Measurements from ENCODE around the gene NIF3L1.
"Not testable (repeated sequence)": the region's sequence is repeated elsewhere in the genome, so short reads cannot be mapped to it uniquely, and the experiment has no call there.

NIF3L1 gene

DNA sequence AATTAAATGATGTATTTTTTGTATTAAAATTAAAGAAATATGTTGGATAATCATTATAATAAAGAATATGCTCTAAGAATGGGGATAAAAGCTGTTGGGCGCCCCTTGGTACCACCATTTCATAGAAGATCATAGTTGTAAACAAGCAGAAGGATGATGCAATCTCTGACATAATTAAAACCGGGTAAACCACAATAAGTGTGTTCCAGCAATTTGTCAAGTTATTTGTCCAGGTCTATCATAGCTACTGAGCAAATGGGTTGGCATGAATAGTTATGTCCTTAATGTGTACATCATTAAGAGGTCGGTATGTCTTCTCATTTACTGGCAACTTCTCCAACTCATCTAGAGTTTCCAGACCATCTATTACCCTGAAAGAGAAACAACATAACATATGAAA is 18.0 kb upstream of the NIF3L1 start:
- DNase-seq (ENCODE audit: low spot score) = no peak

DNA sequence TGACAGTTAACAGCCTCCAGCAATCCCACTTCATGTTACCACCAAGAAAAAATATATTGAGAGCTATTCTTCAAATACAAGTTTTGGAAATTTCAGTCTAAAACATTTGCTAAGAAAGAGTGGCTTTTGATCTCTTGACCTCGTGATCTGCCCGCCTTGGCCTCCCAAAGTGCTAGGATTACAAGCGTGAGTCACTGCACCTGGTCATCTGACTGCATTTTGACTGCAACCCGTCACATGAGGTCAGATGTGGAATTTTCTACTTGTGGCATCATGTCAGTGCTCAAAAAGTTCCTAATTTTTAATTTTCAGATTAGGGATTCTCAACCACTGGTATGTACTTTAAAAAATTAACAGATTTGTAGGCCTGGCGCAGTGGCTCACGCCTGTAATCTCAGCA is 15.6 kb upstream of the NIF3L1 start:
- no peak for DNase-seq (ENCODE audit: low spot score)

- DNase-seq (ENCODE audit: low spot score) = no peak
Measured at GRCh38 chr2:200877443-200877842, 11.7 kb upstream of the NIF3L1 start.

GRCh38 chr2:200878289-200878880 is 10.8 kb upstream of the NIF3L1 start:
- no peak for DNase-seq (ENCODE audit: low spot score)

DNA sequence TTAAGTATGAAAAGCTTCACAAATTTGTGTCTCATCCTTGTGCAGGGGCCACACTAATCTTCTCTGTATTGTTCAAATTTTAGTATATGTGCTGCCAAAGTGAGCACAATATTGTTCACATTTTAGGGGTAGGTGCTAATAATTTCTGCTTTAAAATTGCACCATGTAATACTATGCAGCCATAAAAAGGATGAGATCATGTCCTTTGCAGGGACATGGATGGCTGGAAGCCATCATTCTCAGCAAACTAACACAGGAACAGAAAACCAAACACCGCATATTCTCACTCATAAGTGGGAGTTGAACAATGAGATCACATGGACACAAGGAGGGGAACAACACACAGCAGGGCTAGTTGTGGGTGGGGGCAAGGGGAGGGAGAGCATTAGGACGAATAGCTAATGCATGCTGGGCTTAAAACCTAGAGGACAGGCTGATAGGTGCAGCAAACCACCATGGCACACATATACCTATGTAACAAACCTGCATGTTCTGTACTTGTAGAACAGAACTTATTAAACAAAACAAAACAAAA is 7.4 kb upstream of the NIF3L1 start:
- DNase-seq (ENCODE audit: low spot score) = not testable (repeated sequence)

- no peak for DNase-seq (ENCODE audit: low spot score)
Measured at GRCh38 chr2:200899482-200899881, 10.3 kb downstream of the NIF3L1 start.

GRCh38 chr2:200901459-200902072 is 12.4 kb downstream of the NIF3L1 start:
- DNase-seq (ENCODE audit: low spot score) = peak; percentile 93

- peak; percentile 60 for DNase-seq (ENCODE audit: low spot score)
Measured at GRCh38 chr2:200905618-200906296, 16.6 kb downstream of the NIF3L1 start.

- no peak for DNase-seq (ENCODE audit: low spot score)
Measured at GRCh38 chr2:200909958-200910357, 20.8 kb downstream of the NIF3L1 start.

GRCh38 chr2:200913654-200914053 is 24.5 kb downstream of the NIF3L1 start:
- DNase-seq (ENCODE audit: low spot score) = no peak

- DNase-seq (ENCODE audit: low spot score) = no peak
Measured at GRCh38 chr2:200922439-200922838, 33.3 kb downstream of the NIF3L1 start.

DNA sequence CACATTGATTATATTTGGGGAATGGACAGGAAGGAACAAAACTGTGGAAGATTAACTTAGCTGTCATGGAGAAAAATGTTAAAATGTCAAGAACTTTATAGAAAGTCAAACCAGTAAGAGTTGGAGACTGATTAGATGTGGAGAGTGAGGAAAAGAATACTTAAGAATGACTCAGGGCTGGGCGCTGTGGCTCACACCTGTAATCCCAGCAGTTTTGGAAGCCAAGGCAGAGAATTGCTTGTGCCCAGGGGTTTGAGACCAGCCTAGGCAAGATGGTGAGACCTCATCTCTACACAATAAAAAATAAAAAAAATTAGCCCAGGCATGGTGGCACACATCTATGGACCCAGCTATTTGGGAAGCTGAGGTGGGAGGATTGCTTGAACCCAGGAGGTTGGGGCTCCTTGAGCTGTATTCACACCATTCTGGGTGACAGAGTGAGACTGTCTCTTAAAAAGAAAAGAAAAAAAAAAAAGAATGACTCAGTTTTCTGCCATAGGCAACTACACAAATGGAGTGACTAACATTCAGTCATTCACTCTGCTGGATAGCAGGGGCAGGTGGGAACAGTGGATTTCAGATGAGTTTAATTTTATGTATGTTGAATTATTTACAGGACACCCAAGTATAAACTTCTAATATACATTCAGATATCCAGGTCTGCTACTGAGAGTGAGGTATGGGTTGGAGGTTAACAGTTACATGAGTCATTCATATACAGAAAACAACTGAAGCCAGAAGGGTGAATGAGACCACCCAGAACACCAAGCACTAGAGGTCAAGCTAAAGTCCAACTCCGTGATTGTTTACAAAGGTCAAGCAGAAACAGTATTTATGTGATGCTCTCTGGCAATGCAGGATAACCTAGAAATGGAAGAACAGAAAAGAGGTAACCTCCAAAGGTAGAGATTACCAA is 40.4 kb downstream of the NIF3L1 start:
- no peak for DNase-seq (ENCODE audit: low spot score)

GRCh38 chr2:200930947-200931626 is 41.9 kb downstream of the NIF3L1 start:
- no peak for DNase-seq (ENCODE audit: low spot score)

GRCh38 chr2:200939832-200940231 is 50.7 kb downstream of the NIF3L1 start:
- DNase-seq (ENCODE audit: low spot score) = no peak

GRCh38 chr2:200943527-200944105 is 54.4 kb downstream of the NIF3L1 start:
- DNase-seq (ENCODE audit: low spot score) = no peak

DNA sequence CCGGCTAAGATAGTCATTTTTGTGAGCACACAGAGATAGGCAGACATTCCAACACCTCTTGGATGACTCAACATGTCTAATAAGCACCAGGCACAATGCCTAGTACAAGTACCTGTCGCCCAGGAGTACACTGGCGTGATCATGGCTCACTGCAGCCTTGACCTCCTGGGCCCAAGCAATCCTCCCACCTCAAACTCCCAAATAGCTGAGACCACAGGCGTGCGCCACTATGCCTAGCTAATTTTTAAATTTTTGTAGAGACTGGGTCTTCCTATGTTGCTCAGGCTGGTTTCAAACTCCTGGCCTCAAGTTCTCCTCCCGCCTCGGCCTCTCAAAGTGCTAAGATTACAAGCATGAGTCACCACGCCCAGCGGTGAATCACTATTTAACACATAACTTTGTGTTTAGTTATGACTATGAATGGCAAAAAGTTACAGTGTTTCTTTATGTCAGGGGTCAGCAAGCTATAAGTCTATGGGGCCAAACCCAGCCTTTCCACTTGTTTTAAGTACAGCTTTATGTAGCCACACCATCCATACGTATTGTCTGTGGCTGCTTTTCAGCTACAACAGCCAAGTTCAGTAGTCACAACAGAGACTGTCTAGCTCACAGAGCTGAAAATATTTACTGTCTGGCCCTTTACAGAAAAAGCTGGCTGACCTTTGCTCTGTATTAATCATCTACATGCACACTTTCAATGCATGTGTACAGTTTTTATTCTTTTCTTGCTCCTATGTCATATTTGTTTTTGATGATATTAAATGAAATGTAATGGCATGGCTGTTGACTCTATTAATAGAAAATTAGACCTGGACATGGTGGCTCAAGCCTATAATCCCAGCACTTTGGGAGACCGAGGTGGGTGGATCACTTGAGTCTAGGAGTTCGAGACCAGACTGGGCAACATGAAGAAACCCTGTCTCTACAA is 55.6 kb downstream of the NIF3L1 start:
- no peak for DNase-seq (ENCODE audit: low spot score)

DNA sequence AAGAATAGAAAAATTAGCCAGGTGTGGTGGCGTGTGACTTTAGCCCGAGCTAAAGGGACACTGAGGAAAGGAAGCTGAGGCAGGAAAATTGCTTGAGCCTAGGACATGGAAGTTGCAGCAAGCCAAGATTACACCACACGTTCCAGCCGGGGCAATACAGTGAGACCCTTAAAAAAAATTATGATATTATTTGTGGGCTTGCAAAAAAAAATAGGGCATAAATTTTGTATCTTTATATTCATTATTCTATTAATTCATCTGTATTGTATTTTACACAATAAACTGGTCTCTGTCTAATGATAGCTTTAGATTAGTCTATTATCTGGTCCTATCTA is 56.2 kb downstream of the NIF3L1 start:
- no peak for DNase-seq (ENCODE audit: low spot score)

DNA sequence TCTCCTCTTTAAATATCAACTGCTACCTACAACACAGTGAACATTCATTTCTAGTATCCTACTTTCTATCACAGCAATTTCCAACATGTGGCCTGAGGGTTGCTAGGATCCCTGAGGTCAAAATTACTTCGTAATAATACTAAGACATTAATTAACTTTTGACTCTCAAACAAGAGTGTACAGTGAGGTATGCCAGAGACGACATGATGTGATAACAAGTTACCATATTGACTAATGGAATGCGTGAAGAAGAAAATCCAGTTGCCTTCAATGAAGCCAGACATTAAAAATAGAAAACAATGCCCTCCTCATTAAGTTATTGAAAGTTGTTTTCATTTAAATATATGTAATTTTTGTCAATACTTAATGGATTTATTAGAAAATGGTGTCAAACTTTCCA is 61.2 kb downstream of the NIF3L1 start:
- DNase-seq (ENCODE audit: low spot score) = no peak
